Trophoblast cell (in vitro differentiated cells and primary cell): Measurements from ENCODE around the gene ZBTB7A.

Source experiments
- DNase-seq, 2 donors: peaks; one replicate each; pipeline ENCODE4 v3.0.0-alpha.2; 2016
- H2AFZ ChIP-seq: 2 replicates; pipeline ENCODE4 v1.6.1; 2013; ENCODE audit warnings: low read length, moderate library complexity, mild to moderate bottlenecking; ENCODE audit not compliant: insufficient read depth, poor library complexity
- H2AK5ac ChIP-seq: 2 replicates; pipeline ENCODE4 v1.6.1; 2013; ENCODE audit warnings: mild to moderate bottlenecking, low read length
- H2BK120ac ChIP-seq: 2 replicates; pipeline ENCODE4 v1.6.1; 2013; ENCODE audit warnings: low read length, mild to moderate bottlenecking, moderate library complexity; ENCODE audit not compliant: insufficient read depth, poor library complexity
- H2BK12ac ChIP-seq: 2 replicates; pipeline ENCODE4 v1.6.1; 2013; ENCODE audit warnings: mild to moderate bottlenecking, low read length, moderate library complexity
- H2BK5ac ChIP-seq: 2 replicates; pipeline ENCODE4 v1.6.1; 2013; ENCODE audit warnings: low read length, low read depth, moderate library complexity, mild to moderate bottlenecking; ENCODE audit not compliant: poor library complexity
- H3K14ac ChIP-seq: 2 replicates; pipeline ENCODE4 v1.6.1; 2013; ENCODE audit warnings: mild to moderate bottlenecking, low read length
- H3K18ac ChIP-seq: 2 replicates; pipeline ENCODE4 v1.6.1; 2013; ENCODE audit warnings: mild to moderate bottlenecking, low read length
- H3K23ac ChIP-seq: 2 replicates; pipeline ENCODE4 v1.6.1; 2013; ENCODE audit warnings: low read length
- H3K27ac ChIP-seq: 2 replicates; pipeline ENCODE4 v1.5.1; 2013; ENCODE audit warnings: low read depth, mild to moderate bottlenecking, inconsistent platforms, low read length, moderate library complexity
- H3K27me3 ChIP-seq: 2 replicates; pipeline ENCODE4 v1.6.1; 2013; ENCODE audit warnings: inconsistent platforms, mild to moderate bottlenecking, low read length, moderate library complexity; ENCODE audit not compliant: insufficient read depth
- H3K36me3 ChIP-seq, 2 experiments: 1 replicate in 1 of 2; 2 replicates in 1 of 2; pipeline ENCODE4 v1.6.1; 2013; ENCODE audit warnings: low read length in 2 of 2, mild to moderate bottlenecking in 2 of 2, moderate library complexity in 1 of 2; ENCODE audit not compliant: insufficient read depth in 2 of 2, control insufficient read depth in 1 of 2
- H3K4ac ChIP-seq: 2 replicates; pipeline ENCODE4 v1.6.1; 2013; ENCODE audit warnings: low read depth, mild to moderate bottlenecking, low read length, moderate library complexity
- H3K4me1 ChIP-seq, 2 experiments: 1 replicate in 1 of 2; 2 replicates in 1 of 2; pipeline ENCODE4 v1.6.1; 2013; ENCODE audit warnings: low read length in 2 of 2, mild to moderate bottlenecking in 2 of 2, moderate library complexity in 1 of 2; ENCODE audit not compliant: insufficient read depth in 2 of 2, control insufficient read depth in 1 of 2
- H3K4me2 ChIP-seq: 2 replicates; pipeline ENCODE4 v1.6.1; 2013; ENCODE audit warnings: inconsistent platforms, mild to moderate bottlenecking, low read length, moderate library complexity
- H3K4me3 ChIP-seq: 2 replicates; pipeline ENCODE4 v1.5.1; 2013; ENCODE audit warnings: mild to moderate bottlenecking, low read depth, low read length, inconsistent platforms
- H3K79me1 ChIP-seq: one replicate; pipeline ENCODE4 v1.6.1; 2013; ENCODE audit warnings: low read length
- H3K79me2 ChIP-seq: 2 replicates; pipeline ENCODE4 v1.6.1; 2013; ENCODE audit warnings: low read length, mild to moderate bottlenecking; ENCODE audit not compliant: control insufficient read depth, insufficient read depth, poor library complexity
- H3K9ac ChIP-seq: 2 replicates; pipeline ENCODE4 v1.6.1; 2013; ENCODE audit warnings: mild to moderate bottlenecking, low read length
- H3K9me3 ChIP-seq: 2 replicates; pipeline ENCODE4 v1.6.1; 2013; ENCODE audit warnings: low read depth, mild to moderate bottlenecking, control low read depth, inconsistent platforms, low read length; ENCODE audit not compliant: insufficient read depth
- H4K12ac ChIP-seq: 2 replicates; pipeline ENCODE4 v1.6.1; 2013; ENCODE audit warnings: low read depth, mild to moderate bottlenecking, low read length, moderate library complexity
- H4K8ac ChIP-seq: 2 replicates; pipeline ENCODE4 v1.6.1; 2013; ENCODE audit warnings: low read depth, mild to moderate bottlenecking, low read length, moderate library complexity
- H4K91ac ChIP-seq: one replicate; pipeline ENCODE4 v1.6.1; 2013; ENCODE audit warnings: low read depth, mild to moderate bottlenecking, low read length, moderate library complexity
- WGBS: extraction: QIAGEN DNeasy Blood & Tissue Kit; methylation state at CpG from one replicate; pipeline ENCODE4 v1.1.7; 2013; ENCODE audit warnings: missing lambda C conversion rate; ENCODE audit not compliant: insufficient read length, insufficient coverage; ENCODE audit errors: extremely low coverage; 5-methylcytosine and 5-hydroxymethylcytosine counted together

Gene ZBTB7A

DNA sequence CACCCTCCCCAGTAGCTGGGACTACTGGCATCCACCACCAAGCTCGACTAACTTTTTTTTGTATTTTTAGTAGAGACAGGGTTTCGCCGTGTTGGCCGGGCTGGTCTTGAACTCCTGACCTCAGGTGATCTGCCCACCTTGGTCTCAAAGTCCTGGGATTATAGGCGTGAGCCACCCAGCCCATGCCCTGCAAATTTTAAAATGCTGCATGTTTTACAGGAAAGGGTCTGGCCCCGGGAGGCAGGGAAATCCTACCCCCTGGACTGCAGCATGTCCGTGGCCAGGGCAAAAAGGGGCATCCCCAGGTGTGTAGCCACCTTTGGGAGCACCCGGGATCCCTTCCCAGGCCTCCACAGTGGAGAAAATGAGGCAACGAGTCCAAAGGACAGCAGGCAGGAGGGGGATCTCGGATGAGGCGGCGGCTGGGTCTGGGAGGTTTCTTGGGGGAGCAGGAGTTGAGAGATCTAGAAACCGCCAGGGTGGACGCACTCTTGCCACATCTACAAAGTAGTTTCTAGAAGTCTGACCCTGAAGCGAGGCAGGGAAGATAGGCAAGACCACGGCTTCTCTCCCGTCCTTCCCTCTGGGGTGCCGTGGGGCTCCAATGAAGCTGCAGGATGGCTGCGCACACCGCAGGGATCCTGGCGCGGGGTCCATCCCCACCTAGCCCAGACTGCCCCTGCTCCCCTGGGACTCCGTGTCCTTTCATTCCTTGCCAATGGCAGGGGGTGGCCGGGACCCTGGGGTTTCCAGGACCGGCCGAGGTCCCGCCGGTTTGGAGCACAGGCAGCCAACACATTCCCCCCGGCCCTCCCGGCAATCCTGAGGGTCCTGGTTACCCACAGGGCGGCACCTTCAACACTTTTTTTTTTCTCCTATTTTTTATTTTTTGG is 21.3 kb upstream of the ZBTB7A start:
- no peak for DNase-seq
- H3K27ac ChIP-seq: no peak overlapping the region
- H3K4me1 ChIP-seq: peaks cover 29 to 38% of the 10 kb centered on the region in 2 experiments
- peaks cover 1% of the 10 kb centered on the region for H3K79me2 ChIP-seq
- H4K91ac ChIP-seq: peak overlapping the region; percentile 36
- no peak overlapping the region for H2BK120ac ChIP-seq
- H2AK5ac ChIP-seq: no peak overlapping the region
- no peak overlapping the region for H3K9ac ChIP-seq
- H3K4ac ChIP-seq: no peak overlapping the region
- no peaks in the 10 kb centered on the region for H3K9me3 ChIP-seq
- peak overlapping the region; percentile 31 for H2AFZ ChIP-seq
- H3K79me1 ChIP-seq: peaks cover 22% of the 10 kb centered on the region
- no peak overlapping the region for H4K12ac ChIP-seq
- H2BK5ac ChIP-seq: no peak overlapping the region
- H4K8ac ChIP-seq: no peak overlapping the region
- no peak overlapping the region for H3K4me3 ChIP-seq
- no peaks in the 10 kb centered on the region for H3K27me3 ChIP-seq
- no peak overlapping the region for H3K23ac ChIP-seq
- H3K36me3 ChIP-seq: peaks cover 28 to 34% of the 10 kb centered on the region in 2 experiments
- no CpG with 5 or more reads among the region's 31 CpGs for WGBS
- H3K18ac ChIP-seq: peak overlapping the region; percentile 57
- H3K14ac ChIP-seq: peak overlapping the region; percentile 66
- no peak overlapping the region for H3K4me2 ChIP-seq
- peak overlapping the region; percentile 69 for H2BK12ac ChIP-seq

- no peak overlapping the region for H2BK12ac ChIP-seq
- H3K14ac ChIP-seq: no peak overlapping the region
- no peak overlapping the region for H3K23ac ChIP-seq
- no peak overlapping the region for H3K9ac ChIP-seq
- peak overlapping the region; percentile 28 for H3K4me2 ChIP-seq
- H3K18ac ChIP-seq: no peak overlapping the region
- H3K27me3 ChIP-seq: no peaks in the 10 kb centered on the region
- H3K4me3 ChIP-seq: no peak overlapping the region
- no peak overlapping the region for H4K8ac ChIP-seq
- no peak overlapping the region for H2AFZ ChIP-seq
- no peak overlapping the region for H3K4ac ChIP-seq
- no peaks in the 10 kb centered on the region for H3K9me3 ChIP-seq
- H3K79me2 ChIP-seq: peaks cover 1% of the 10 kb centered on the region
- peaks cover 23 to 25% of the 10 kb centered on the region in 2 experiments for H3K36me3 ChIP-seq
- H3K4me1 ChIP-seq: peaks cover 35 to 40% of the 10 kb centered on the region in 2 experiments
- H2BK5ac ChIP-seq: no peak overlapping the region
- H3K79me1 ChIP-seq: peaks cover 22% of the 10 kb centered on the region
- peak in 1 of 2 donors; percentile 35 for DNase-seq
- H3K27ac ChIP-seq: no peak overlapping the region
- WGBS: no CpG with 5 or more reads among the region's 17 CpGs
- H2AK5ac ChIP-seq: no peak overlapping the region
- H4K12ac ChIP-seq: no peak overlapping the region
- no peak overlapping the region for H4K91ac ChIP-seq
- no peak overlapping the region for H2BK120ac ChIP-seq
These were observed 19.7 kb upstream of the ZBTB7A start for GRCh38 chr19:4086411-4086867.

DNA sequence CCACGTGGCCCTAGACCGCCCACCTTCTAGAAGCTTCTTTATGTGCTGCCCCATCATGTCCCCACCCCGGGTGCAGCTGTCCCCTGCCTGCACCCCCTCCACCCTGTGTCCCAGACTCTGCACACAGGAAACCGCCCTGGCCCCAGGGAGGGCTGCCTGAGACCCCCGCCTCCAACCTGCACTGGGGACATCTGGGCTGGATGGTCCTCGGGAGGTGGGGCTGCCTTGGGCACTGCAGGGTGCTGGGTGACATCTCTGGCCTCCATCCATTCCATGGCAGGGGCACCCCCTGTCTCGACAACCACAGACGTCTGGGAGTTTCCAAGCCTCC is 17.8 kb upstream of the ZBTB7A start:
- H3K14ac ChIP-seq: peak overlapping the region; percentile 47
- peak overlapping the region; percentile 34 for H2BK12ac ChIP-seq
- peak overlapping the region; percentile 28 for H2BK120ac ChIP-seq
- peaks cover 30 to 33% of the 10 kb centered on the region in 2 experiments for H3K4me1 ChIP-seq
- H3K36me3 ChIP-seq: peaks cover 7 to 10% of the 10 kb centered on the region in 2 experiments
- H3K4me2 ChIP-seq: peak overlapping the region; percentile 20
- peaks cover 19% of the 10 kb centered on the region for H3K79me1 ChIP-seq
- no peaks in the 10 kb centered on the region for H3K27me3 ChIP-seq
- H3K9ac ChIP-seq: no peak overlapping the region
- H4K12ac ChIP-seq: peak overlapping the region; percentile 22
- no peak overlapping the region for H3K4me3 ChIP-seq
- peak overlapping the region; percentile 88 for H4K91ac ChIP-seq
- peak overlapping the region; percentile 18 for H3K4ac ChIP-seq
- WGBS: no CpG with 5 or more reads among the region's 8 CpGs
- peak overlapping the region; percentile 11 for H2AFZ ChIP-seq
- no peak for DNase-seq
- peak overlapping the region; percentile 58 for H4K8ac ChIP-seq
- H3K23ac ChIP-seq: no peak overlapping the region
- peak overlapping the region; percentile 79 for H3K27ac ChIP-seq
- H2BK5ac ChIP-seq: peak overlapping the region; percentile 8
- H3K18ac ChIP-seq: peak overlapping the region; percentile 55
- H3K9me3 ChIP-seq: no peaks in the 10 kb centered on the region
- H3K79me2 ChIP-seq: peaks cover 1% of the 10 kb centered on the region
- peak overlapping the region; percentile 65 for H2AK5ac ChIP-seq

DNA sequence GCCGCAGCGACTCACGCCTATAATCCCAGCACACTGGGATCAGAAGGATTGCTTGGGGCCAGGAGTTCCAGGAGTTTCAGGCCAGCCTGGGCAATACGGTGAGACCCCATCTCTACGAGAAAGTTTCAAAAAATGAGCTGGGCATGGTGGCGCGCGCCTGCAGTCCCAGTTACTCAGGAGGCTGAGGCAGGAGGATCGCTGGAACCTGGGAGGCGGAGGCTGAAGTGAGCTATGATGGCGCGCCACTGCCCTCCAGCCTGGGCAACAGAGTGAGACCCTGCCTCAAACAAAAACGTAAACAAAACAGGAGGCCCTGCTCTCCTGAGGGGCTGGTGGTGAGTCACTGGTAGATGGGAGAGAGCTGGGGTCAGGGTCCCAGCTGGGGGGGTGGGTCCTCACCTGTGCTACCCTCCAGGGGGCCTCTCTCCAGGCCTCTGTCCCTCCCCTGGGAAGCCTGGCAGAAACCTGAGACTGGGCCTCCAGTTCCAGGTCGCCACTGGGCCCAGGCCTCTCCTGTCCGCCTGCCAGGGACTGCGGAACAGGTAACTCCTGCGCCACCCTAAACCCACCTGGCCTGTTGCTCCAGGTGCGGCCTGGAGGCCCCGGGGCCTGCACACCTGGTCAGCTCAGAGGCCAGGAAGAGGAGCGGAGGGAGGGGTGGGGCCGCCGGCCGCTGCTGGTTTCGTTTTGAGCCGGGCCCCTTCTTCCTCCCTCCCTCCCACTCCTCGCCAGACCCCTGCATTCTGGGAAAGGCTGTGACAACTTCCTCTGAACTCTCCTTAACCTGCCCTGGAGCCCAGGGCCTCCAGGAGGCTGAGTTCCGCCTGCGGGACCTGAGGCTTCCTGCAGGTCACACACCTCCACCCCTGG is 17.2 kb upstream of the ZBTB7A start:
- H3K4ac ChIP-seq: peak overlapping the region; percentile 52
- peak overlapping the region; percentile 73 for H2AFZ ChIP-seq
- peak overlapping the region; percentile 40 for H4K12ac ChIP-seq
- no peak overlapping the region for H3K9ac ChIP-seq
- no peaks in the 10 kb centered on the region for H3K27me3 ChIP-seq
- peaks cover 1% of the 10 kb centered on the region for H3K79me2 ChIP-seq
- peak overlapping the region; percentile 30 for H2BK120ac ChIP-seq
- H2BK12ac ChIP-seq: peak overlapping the region; percentile 81
- peaks cover 26 to 28% of the 10 kb centered on the region in 2 experiments for H3K4me1 ChIP-seq
- H3K36me3 ChIP-seq: peaks cover 3 to 6% of the 10 kb centered on the region in 2 experiments
- H3K23ac ChIP-seq: no peak overlapping the region
- peak overlapping the region; percentile 79 for H3K27ac ChIP-seq
- H4K8ac ChIP-seq: peak overlapping the region; percentile 86
- peak overlapping the region; percentile 71 for H2BK5ac ChIP-seq
- peak overlapping the region; percentile 86 for H3K18ac ChIP-seq
- peaks cover 15% of the 10 kb centered on the region for H3K79me1 ChIP-seq
- peak overlapping the region; percentile 73 for H2AK5ac ChIP-seq
- DNase-seq: peak; percentile 92 to 93
- peak overlapping the region; percentile 88 for H4K91ac ChIP-seq
- WGBS: no CpG with 5 or more reads among the region's 28 CpGs
- no peaks in the 10 kb centered on the region for H3K9me3 ChIP-seq
- no peak overlapping the region for H3K4me3 ChIP-seq
- peak overlapping the region; percentile 20 for H3K4me2 ChIP-seq
- H3K14ac ChIP-seq: peak overlapping the region; percentile 69
